ENCODE results near the gene CLPX. TPM values are rescaled to one million over a fixed set of nuclear protein-coding genes. Genes with fewer than 3 reads are reported as not detected.
A peak's percentile ranks its signal among the peaks of the same experiment; 100 is the strongest.
"Not testable (repeated sequence)": the region's sequence is repeated elsewhere in the genome, so short reads cannot be mapped to it uniquely, and the experiment has no call there.

Gene CLPX
- total and polyA plus RNA-seq, 5 experiments from 2014 or later = 30.0 to 60.2 (median 33.8) TPM

- ATAC-seq (no peak), DNase-seq (no peak)
- Mint-ChIP-seq H3K27ac (peak overlapping the region in 3 of 10 donors; percentile 51 to 67 (median 64)), H3K36me3 (peaks cover 0 to 59% (median 7%) of the 10 kb centered on the region in 3 donors), H3K4me1 (no peaks in the 10 kb centered on the region), H3K4me3 (no peak overlapping the region), H3K9me3 (no peaks in the 10 kb centered on the region), H3K27me3 (no peaks in the 10 kb centered on the region)
- POLR2A ChIA-PET = interaction anchor here (0.8 kb wide), 1 partner anchor 14 kb away, joined by 3 read pairs; no protein-coding TSS in a partner anchor
These were observed 37.2 kb downstream of the CLPX start for GRCh38 chr15:65147902-65148301.

GRCh38 chr15:65146438-65146837, 38.7 kb downstream of the CLPX start:
- no peaks in the 10 kb centered on the region for H3K4me1 Mint-ChIP-seq
- peak overlapping the region in 7 of 10 donors; percentile 0 to 79 (median 31) for H3K27ac Mint-ChIP-seq
- POLR2A ChIA-PET = no interaction called here
- H3K36me3 Mint-ChIP-seq = peaks cover 0 to 45% (median 5%) of the 10 kb centered on the region in 3 donors
- no peak for DNase-seq
- no peaks in the 10 kb centered on the region for H3K9me3 Mint-ChIP-seq
- H3K4me3 Mint-ChIP-seq = no peak overlapping the region
- H3K27me3 Mint-ChIP-seq = no peaks in the 10 kb centered on the region
- ATAC-seq = no peak

- H3K27me3 Mint-ChIP-seq, H3K9me3 Mint-ChIP-seq, H3K36me3 Mint-ChIP-seq, ATAC-seq, H3K4me3 Mint-ChIP-seq, DNase-seq: not testable (repeated sequence)
- POLR2A ChIA-PET = interaction anchor here (1.0 kb wide), 1 partner anchor 10 kb away, joined by 4 read pairs; no protein-coding TSS in a partner anchor
- H3K4me1 Mint-ChIP-seq = peaks cover 5 to 11% (median 6%) of the 10 kb centered on the region in 4 donors
- peak overlapping the region in 2 of 10 donors; percentile 7 to 19 for H3K27ac Mint-ChIP-seq
These were observed 46.5 kb downstream of the CLPX start for GRCh38 chr15:65138631-65139030.

- ATAC-seq, POLR2A ChIA-PET, H3K36me3 Mint-ChIP-seq, H3K27ac Mint-ChIP-seq, H3K27me3 Mint-ChIP-seq, H3K4me3 Mint-ChIP-seq, H3K9me3 Mint-ChIP-seq, DNase-seq: not testable (repeated sequence)
- H3K4me1 Mint-ChIP-seq = peaks cover 5 to 14% (median 7%) of the 10 kb centered on the region in 4 donors
These were observed 47.2 kb downstream of the CLPX start for GRCh38 chr15:65137893-65138292.

GRCh38 chr15:65137089-65137488, 48.1 kb downstream of the CLPX start:
- H3K4me3 Mint-ChIP-seq, H3K27ac Mint-ChIP-seq, POLR2A ChIA-PET, H3K36me3 Mint-ChIP-seq, H3K27me3 Mint-ChIP-seq, ATAC-seq, H3K9me3 Mint-ChIP-seq, DNase-seq: not testable (repeated sequence)
- peaks cover 5 to 22% (median 15%) of the 10 kb centered on the region in 4 donors for H3K4me1 Mint-ChIP-seq

DNA sequence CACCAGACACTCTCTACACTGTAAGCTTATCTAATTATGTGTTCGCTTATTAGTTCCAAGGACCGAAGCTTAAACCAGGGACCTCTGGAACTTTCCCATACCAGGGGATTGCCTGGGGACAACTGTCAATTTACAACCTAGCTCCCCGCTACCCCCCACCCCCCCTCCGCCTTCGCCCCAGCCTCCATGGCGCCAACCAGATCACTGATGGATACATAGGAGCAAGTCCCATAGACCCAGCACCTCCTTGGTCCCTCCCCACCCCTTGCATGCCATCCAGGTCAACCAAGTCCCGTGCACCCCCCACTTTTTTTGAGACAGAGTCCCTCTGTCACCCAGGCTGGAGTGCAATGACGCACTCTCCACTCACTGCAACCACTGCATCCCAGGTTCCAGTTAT, 50.6 kb downstream of the CLPX start:
- DNase-seq (no peak), ATAC-seq (no peak)
- H3K4me3 Mint-ChIP-seq = peak overlapping the region; percentile 8 to 97 (median 94)
- H3K27me3 Mint-ChIP-seq = peaks cover 0 to 2% (median 0%) of the 10 kb centered on the region in 5 donors
- peak overlapping the region in 8 of 10 donors; percentile 79 to 99 (median 97) for H3K27ac Mint-ChIP-seq
- H3K4me1 Mint-ChIP-seq = peaks cover 10 to 38% (median 31%) of the 10 kb centered on the region in 4 donors
- H3K36me3 Mint-ChIP-seq = peaks cover 0 to 9% (median 7%) of the 10 kb centered on the region in 3 donors
- POLR2A ChIA-PET = interaction anchor here (0.8 to 1.6 kb wide), 4 partner anchors 13 to 170 kb away, joined by 3 to 7 read pairs (median 6); partner anchors contain the start of genes CLPX and RNU5B-1
- peaks cover 0 to 8% (median 2%) of the 10 kb centered on the region in 9 donors for H3K9me3 Mint-ChIP-seq

DNA sequence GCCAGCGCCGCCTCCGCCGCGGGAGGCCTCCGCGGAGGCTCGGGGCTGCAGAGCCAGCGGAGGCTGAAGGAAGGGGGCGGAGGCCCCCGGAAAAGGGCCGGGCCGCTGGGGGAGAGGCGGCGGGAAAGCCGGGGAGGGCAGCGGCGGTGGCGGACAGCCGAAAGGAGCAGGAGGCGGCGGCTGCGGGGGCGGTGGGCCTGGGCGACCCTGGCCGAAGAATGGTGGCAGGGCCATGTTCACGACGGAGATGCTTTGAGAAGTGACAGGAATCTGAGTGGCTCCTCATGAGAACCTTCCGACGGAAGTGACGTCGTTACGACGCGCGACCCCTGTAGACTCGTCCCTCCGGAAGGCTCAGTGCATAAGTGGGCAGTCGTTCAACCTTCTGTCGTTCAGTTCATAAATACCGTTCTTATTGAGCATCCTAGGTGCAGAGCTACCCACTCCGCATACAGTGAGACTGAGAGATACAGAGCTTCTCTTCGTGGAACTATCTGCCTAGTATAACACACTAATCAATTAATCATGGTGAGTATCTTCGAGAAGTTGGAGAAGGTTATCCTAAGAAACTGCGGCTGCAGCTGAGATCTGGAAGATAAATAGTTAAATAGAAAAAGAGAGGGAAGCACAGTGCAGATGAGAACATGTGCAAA, 51.5 kb downstream of the CLPX start, which contains the start of gene PDCD7:
Gene PDCD7 (minus strand): TSS at position 261 of the 653 bp plus-strand sequence. CDS start 27 bp downstream, at position 234.
- Mint-ChIP-seq H3K4me1 (peaks cover 13 to 43% (median 38%) of the 10 kb centered on the region in 4 donors), H3K4me3 (peak within 1 kb of the TSS; percentile 89 to 97 (median 94)), H3K27ac (peak within 1 kb of the TSS; percentile 93 to 99 (median 97)), H3K9me3 (peaks cover 0 to 8% (median 2%) of the 10 kb centered on the region in 9 donors), H3K36me3 (peaks cover 0 to 17% (median 7%) of the 10 kb centered on the region in 3 donors), H3K27me3 (peaks cover 0 to 2% (median 0%) of the 10 kb centered on the region in 5 donors)
- POLR2A ChIA-PET = interaction anchor here (0.6 to 1.6 kb wide), 5 partner anchors 14 to 171 kb away, joined by 3 to 7 read pairs (median 6); partner anchors contain the start of genes CLPX and RNU5B-1
- peak; percentile 62 to 92 (median 82) for DNase-seq
- peak; percentile 96 to 97 for ATAC-seq

DNA sequence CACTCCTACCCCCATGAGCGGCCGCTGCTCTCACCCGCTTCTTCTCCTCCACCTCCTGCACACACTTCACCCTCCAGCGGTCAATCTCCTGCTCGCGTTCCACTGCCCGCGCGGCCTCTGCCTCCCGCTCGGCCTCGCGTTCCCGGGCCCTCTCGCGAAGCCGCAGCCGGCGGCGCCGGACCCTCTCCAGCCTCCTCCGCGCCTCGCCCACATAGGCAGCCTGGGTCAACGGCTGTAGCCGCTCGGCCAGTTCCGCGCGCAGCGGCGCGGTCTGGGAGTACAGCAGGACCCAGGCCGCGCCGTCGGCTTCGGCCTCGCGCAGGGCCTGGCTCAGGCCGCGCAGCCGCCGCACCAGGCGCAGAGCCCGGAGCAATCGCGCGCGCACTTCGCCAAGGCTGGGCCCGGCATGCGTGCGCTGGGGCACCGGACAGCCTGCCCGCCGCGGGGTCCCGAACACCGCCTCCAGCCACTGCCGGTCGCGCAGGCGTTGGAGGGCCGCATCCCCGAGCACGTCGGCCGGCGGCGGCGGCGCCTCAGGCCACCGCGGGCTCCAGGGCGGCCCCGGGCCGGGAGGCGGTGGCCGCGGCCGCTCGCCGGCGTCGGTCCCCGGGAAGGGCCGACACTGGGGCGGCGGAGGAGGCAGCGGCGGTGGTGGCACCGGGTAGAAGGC, 52.1 kb downstream of the CLPX start:
- Mint-ChIP-seq H3K27me3 (peaks cover 0 to 2% (median 0%) of the 10 kb centered on the region in 5 donors), H3K36me3 (peaks cover 2 to 24% (median 7%) of the 10 kb centered on the region in 3 donors), H3K4me3 (peak overlapping the region; percentile 82 to 96 (median 86)), H3K9me3 (peaks cover 0 to 8% (median 2%) of the 10 kb centered on the region in 9 donors), H3K4me1 (peaks cover 16 to 46% (median 42%) of the 10 kb centered on the region in 4 donors), H3K27ac (peak overlapping the region in 9 of 10 donors; percentile 76 to 97 (median 88))
- DNase-seq = peak in 5 of 10 donors; percentile 7 to 28 (median 19)
- POLR2A ChIA-PET = interaction anchor here (1.6 kb wide), 1 partner anchor 52 kb away, joined by 7 read pairs; the partner anchor contains the start of gene CLPX
- peak; percentile 26 to 36 for ATAC-seq

DNA sequence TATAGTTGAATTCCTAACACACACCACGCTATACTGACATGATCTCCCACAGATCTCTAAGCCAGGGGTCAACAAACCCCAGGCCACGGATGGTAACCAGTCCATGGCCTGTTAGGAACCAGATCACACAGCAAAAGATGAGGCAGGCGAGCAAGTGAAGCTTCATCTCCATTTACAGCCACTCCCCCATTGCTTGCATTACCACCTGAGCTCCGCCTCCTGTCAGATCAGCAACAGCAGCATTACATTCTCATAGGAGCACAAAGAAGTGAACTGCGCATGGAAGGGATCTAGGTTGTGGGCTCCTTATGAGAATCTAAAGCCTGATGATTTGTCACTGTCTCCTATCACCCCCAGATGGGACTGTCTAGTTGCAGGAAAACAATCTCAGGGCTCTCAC, 54.2 kb downstream of the CLPX start:
- H3K36me3 Mint-ChIP-seq = peaks cover 0 to 44% (median 6%) of the 10 kb centered on the region in 3 donors
- ATAC-seq = no peak
- peaks cover 22 to 54% (median 47%) of the 10 kb centered on the region in 4 donors for H3K4me1 Mint-ChIP-seq
- peak overlapping the region in 9 of 10 donors; percentile 4 to 71 (median 45) for H3K4me3 Mint-ChIP-seq
- POLR2A ChIA-PET = interaction anchor here (0.5 kb wide), 1 partner anchor 471 kb away, joined by 3 read pairs; no protein-coding TSS in a partner anchor
- peaks cover 0 to 2% (median 0%) of the 10 kb centered on the region in 5 donors for H3K27me3 Mint-ChIP-seq
- no peak for DNase-seq
- H3K27ac Mint-ChIP-seq = peak overlapping the region in 4 of 10 donors; percentile 24 to 83 (median 53)
- no peaks in the 10 kb centered on the region for H3K9me3 Mint-ChIP-seq

- peaks cover 0 to 80% (median 11%) of the 10 kb centered on the region in 3 donors for H3K36me3 Mint-ChIP-seq
- no peak overlapping the region for H3K4me3 Mint-ChIP-seq
- POLR2A ChIA-PET = no interaction called here
- H3K27ac Mint-ChIP-seq = no peak overlapping the region
- H3K4me1 Mint-ChIP-seq = peaks cover 0 to 4% (median 1%) of the 10 kb centered on the region in 4 donors
- no peaks in the 10 kb centered on the region for H3K9me3 Mint-ChIP-seq
- no peaks in the 10 kb centered on the region for H3K27me3 Mint-ChIP-seq
- no peak for ATAC-seq
- no peak for DNase-seq
These were observed 69.6 kb downstream of the CLPX start for GRCh38 chr15:65115542-65115941.

DNA sequence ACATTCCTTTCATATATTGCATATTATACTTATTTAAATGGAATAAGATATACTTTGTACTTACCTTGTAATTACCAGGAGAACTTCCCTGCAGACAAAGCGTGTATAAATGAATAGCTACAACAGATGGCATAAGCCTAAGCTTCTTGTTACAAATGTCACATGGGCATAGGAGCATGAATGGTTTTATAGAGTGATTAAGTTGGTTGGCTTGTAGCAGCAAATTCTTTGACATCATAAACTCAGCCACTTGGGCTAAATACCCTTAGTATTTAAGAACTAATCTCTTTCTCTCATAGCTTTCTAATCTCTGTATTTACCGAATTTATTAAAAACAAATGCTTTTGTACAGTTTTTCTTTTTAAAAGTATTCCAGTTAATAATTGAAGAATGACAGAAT, 70.1 kb downstream of the CLPX start, which contains the start of gene UBAP1L:
Gene UBAP1L (minus strand): TSS at position 115 of the 400 bp plus-strand sequence. CDS start 8,985 bp downstream, outside the sequence.
- DNase-seq (no peak), ATAC-seq (no peak)
- POLR2A ChIA-PET = no interaction called here
- Mint-ChIP-seq H3K9me3 (no peaks in the 10 kb centered on the region), H3K27ac (no peak within 1 kb of the TSS), H3K27me3 (no peaks in the 10 kb centered on the region), H3K4me3 (no peak within 1 kb of the TSS), H3K36me3 (peaks cover 0 to 76% (median 11%) of the 10 kb centered on the region in 3 donors), H3K4me1 (peaks cover 0 to 4% (median 1%) of the 10 kb centered on the region in 4 donors)

DNA sequence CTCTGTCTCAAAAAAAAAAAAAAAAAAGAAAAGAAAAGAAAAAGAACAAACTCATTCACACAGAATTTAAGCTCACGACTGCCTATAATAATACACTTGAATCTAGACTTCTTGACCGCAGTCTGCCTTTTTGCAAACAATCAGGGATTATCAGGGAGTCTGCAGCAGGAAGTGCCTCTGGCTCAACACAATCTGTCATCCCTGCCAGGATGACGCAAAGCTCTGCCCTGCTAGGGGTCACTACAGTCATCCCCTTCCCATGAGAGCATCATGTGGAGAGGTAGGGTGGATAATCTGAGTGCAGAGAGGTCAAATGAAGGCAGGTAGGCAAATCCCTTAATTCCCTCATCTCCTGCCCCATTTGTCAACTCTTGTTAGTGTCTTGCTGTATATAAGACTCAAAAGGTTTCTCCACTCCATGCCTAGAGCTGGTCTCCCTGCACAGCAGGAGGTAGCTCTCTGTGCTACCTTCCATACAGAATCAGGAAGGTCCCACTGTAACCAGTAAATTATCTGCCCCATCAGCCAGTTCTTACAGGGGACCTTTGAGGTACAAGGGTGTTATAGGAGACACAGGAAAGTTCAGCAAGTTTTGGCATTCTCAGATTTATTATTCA, 74.4 kb downstream of the CLPX start:
- no peak overlapping the region for H3K4me3 Mint-ChIP-seq
- H3K27ac Mint-ChIP-seq = peak overlapping the region in 6 of 10 donors; percentile 3 to 67 (median 26)
- DNase-seq (no peak), ATAC-seq (no peak)
- H3K27me3 Mint-ChIP-seq = no peaks in the 10 kb centered on the region
- H3K4me1 Mint-ChIP-seq = peaks cover 0 to 5% (median under 1%) of the 10 kb centered on the region in 4 donors
- peaks cover 0 to 65% (median 2%) of the 10 kb centered on the region in 3 donors for H3K36me3 Mint-ChIP-seq
- H3K9me3 Mint-ChIP-seq = no peaks in the 10 kb centered on the region
- POLR2A ChIA-PET = interaction anchor here (0.7 kb wide), 2 partner anchors 23 to 75 kb away, joined by 3 to 6 read pairs; partner anchors contain the start of gene PDCD7

All from naive thymus-derived CD8-positive, alpha-beta T cell (primary cell).